Type B pancreatic cell (in vitro differentiated cells): ENCODE data around the gene TTC28. TPM values are rescaled to one million over a fixed set of nuclear protein-coding genes. Genes with fewer than 3 reads are reported as not detected.

Experiments used
- DNase-seq: peaks from one replicate; pipeline ENCODE4 v3.0.0; 2021; ENCODE audit warnings: mixed read lengths; ENCODE audit not compliant: unreplicated experiment; ENCODE audit errors: extremely low spot score
- H3K27ac Mint-ChIP-seq: 2 replicates; pipeline ENCODE4 v1.8.0; 2021; ENCODE audit warnings: mild to moderate bottlenecking, mixed read lengths
- H3K27me3 Mint-ChIP-seq: 2 replicates; pipeline ENCODE4 v1.8.0; 2021; ENCODE audit warnings: mixed read lengths
- H3K36me3 Mint-ChIP-seq: 2 replicates; pipeline ENCODE4 v1.8.0; 2021; ENCODE audit warnings: mixed read lengths
- H3K4me1 Mint-ChIP-seq: one replicate; pipeline ENCODE4 v1.8.0; 2021; ENCODE audit warnings: mixed read lengths; ENCODE audit not compliant: unreplicated experiment
- H3K4me3 Mint-ChIP-seq: 2 replicates; pipeline ENCODE4 v1.8.0; 2021; ENCODE audit warnings: mild to moderate bottlenecking, mixed read lengths
- H3K9me3 Mint-ChIP-seq: 2 replicates; pipeline ENCODE4 v1.8.0; 2021; ENCODE audit warnings: mixed read lengths
- CTCF ChIP-seq: fragments of 200-600 bp; sonication (generic); conservative IDR thresholded peaks from 2 replicates; pipeline ENCODE4 v1.5.0; 2021; ENCODE audit warnings: antibody characterized with exemption, mild to moderate bottlenecking
- total RNA-seq: library from RNA; stranded (reverse); gene quantifications from 2 replicates; pipeline ENCODE4 v1.2.1, GENCODE V29; 2021; ENCODE audit warnings: low replicate concordance

TTC28 gene
- total RNA-seq, 1 donor from 2014 or later, result 59.2 TPM

GRCh38 chr22:28029956-28030355, 649.7 kb downstream of the TTC28 start:
- Mint-ChIP-seq H3K27me3 (no peaks in the 10 kb centered on the region), H3K4me1 (peaks cover 39% of the 10 kb centered on the region), H3K9me3 (no peaks in the 10 kb centered on the region), H3K27ac (no peak overlapping the region), H3K36me3 (no peaks in the 10 kb centered on the region), H3K4me3 (no peak overlapping the region)
- no peak for DNase-seq
- TF ChIP-seq CTCF, result no peak

- no peak overlapping the region for H3K27ac Mint-ChIP-seq
- TF ChIP-seq CTCF, result no peak
- H3K36me3 Mint-ChIP-seq, result no peaks in the 10 kb centered on the region
- no peak for DNase-seq
- no peak overlapping the region for H3K4me3 Mint-ChIP-seq
- no peaks in the 10 kb centered on the region for H3K27me3 Mint-ChIP-seq
- peaks cover 33% of the 10 kb centered on the region for H3K4me1 Mint-ChIP-seq
- H3K9me3 Mint-ChIP-seq, result no peaks in the 10 kb centered on the region
These were observed 650.3 kb downstream of the TTC28 start for GRCh38 chr22:28029201-28029948.

- Mint-ChIP-seq H3K36me3 (no peaks in the 10 kb centered on the region), H3K9me3 (no peaks in the 10 kb centered on the region), H3K4me1 (peaks cover 17% of the 10 kb centered on the region), H3K4me3 (no peak overlapping the region), H3K27ac (no peak overlapping the region), H3K27me3 (no peaks in the 10 kb centered on the region)
- DNase-seq, result no peak
- TF ChIP-seq CTCF, result no peak
These were observed 651.9 kb downstream of the TTC28 start for GRCh38 chr22:28027453-28028448.

- no peak for TF ChIP-seq CTCF
- Mint-ChIP-seq H3K9me3 (no peaks in the 10 kb centered on the region), H3K36me3 (no peaks in the 10 kb centered on the region), H3K4me1 (peaks cover 26% of the 10 kb centered on the region), H3K4me3 (no peak overlapping the region), H3K27ac (no peak overlapping the region), H3K27me3 (no peaks in the 10 kb centered on the region)
- DNase-seq, result no peak
These were observed 653.6 kb downstream of the TTC28 start for GRCh38 chr22:28025866-28026575.

- TF ChIP-seq CTCF, result no peak
- no peaks in the 10 kb centered on the region for H3K27me3 Mint-ChIP-seq
- H3K9me3 Mint-ChIP-seq, result no peaks in the 10 kb centered on the region
- peaks cover 28% of the 10 kb centered on the region for H3K4me1 Mint-ChIP-seq
- no peak overlapping the region for H3K4me3 Mint-ChIP-seq
- no peak for DNase-seq
- H3K27ac Mint-ChIP-seq, result no peak overlapping the region
- H3K36me3 Mint-ChIP-seq, result no peaks in the 10 kb centered on the region
These were observed 654.3 kb downstream of the TTC28 start for GRCh38 chr22:28025333-28025732.
